Activated naive CD8-positive, alpha-beta T cell treated with anti-CD3 and anti-CD28 coated beads, Interleukin-2, amount 50 U/mL, for 16 hours (primary cell): ENCODE data around the gene SKAP2.

ENCODE experiments used
- DNase-seq: peaks from one replicate; pipeline ENCODE4 v3.0.0-alpha.2; 2020; ENCODE audit warnings: low read depth, low spot score

The SKAP2 gene

DNA sequence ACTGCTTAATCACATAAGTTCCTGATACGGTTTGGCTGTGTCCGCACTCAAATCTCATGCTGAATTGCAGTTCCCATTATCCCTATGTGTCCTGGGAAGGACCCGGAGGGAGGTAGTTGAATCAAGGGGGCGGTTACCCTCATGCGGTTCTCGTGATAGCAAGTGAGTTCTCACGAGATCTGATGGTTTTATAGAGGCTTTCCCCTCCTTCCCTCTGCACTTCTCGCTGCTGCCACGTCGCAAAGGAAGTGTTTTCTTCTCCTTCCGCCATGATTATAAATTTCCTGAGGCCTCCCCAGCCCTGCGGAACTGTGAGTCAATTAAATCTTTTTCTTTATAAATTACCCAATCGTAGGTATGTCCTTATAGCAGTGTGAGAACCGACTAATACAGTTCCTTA is 226.2 kb downstream of the SKAP2 start:
- no peak for DNase-seq

DNA sequence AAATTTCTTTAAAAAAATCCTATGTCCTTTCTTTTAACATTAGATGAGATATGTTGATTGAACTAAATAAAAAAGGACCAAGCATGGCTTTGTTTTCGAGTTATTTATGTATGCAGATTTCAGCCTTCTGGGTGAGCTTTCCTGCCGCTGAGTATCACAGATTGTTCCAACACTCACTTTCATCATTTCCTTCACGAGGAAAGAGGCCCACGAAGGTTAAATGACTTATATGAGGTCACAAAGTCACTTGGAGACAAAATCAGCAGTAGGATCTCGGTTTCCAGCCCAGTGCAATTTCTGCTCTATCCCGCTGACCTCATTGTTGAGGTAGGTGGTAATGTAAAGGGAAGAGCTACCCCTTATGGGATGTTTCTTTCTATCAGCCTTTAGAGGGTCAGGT is 226.8 kb downstream of the SKAP2 start:
- DNase-seq: no peak

DNA sequence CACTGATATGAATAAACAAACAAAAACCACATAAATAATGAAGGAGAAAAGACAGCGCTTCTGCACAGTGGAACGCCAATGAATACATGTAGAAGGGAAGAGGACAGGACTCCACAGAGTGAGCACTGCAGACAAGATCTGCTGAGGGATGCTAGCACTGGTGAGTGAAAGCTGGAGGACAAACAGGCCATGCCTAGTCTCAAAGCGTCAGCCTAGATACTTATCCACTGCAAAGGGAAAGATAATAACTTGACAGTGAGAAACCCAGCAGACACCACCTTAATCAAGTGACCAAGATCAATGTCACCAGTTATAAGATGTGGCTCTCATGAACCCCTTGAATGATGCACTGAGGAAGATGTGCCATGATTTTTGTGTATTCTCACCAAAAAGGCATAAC is 227.6 kb downstream of the SKAP2 start:
- no peak for DNase-seq

DNA sequence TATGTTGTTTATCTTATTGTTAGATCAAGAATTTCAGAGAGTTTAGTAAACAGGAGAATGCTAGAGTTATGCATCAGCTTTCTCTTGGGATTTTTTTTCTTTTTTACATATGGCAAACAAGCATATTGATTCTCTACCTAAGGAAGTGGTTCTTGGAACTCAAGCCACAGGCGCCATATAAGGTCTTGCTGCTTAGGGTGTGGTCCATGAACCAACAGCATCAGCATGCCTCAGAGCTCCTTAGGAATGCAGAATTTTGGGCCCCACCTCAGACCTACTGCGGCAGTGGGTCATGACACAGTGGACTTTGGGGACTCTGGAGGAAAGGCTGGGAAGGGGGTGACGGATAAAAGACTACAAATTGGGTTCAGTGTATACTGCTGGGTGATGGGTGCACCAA is 230.8 kb downstream of the SKAP2 start:
- DNase-seq: no peak

GRCh38 chr7:26631601-26632000 is 232.8 kb downstream of the SKAP2 start:
- DNase-seq: no peak

- DNase-seq: no peak
These were observed 233.3 kb downstream of the SKAP2 start for GRCh38 chr7:26630941-26631580.

GRCh38 chr7:26630361-26630760 is 234.0 kb downstream of the SKAP2 start:
- DNase-seq: no peak

DNA sequence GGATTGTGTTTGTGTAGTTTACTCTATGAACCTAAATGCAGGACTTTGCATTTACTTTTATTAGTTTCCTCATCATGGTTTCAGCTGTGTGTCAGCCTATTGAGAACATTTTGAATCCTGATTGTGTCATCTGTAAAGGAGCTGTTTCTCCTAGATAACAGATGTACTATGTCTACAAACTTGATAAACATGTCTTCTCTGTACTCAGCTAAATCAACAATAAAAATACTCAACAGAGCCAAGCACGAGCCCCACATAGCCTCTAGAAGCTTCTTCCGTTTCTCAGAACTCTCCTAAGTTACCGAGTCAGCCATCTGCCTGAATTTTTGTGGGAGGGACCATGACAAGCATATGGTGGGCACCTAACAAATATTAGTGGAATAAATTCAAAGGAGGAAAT is 234.7 kb downstream of the SKAP2 start:
- no peak for DNase-seq

DNA sequence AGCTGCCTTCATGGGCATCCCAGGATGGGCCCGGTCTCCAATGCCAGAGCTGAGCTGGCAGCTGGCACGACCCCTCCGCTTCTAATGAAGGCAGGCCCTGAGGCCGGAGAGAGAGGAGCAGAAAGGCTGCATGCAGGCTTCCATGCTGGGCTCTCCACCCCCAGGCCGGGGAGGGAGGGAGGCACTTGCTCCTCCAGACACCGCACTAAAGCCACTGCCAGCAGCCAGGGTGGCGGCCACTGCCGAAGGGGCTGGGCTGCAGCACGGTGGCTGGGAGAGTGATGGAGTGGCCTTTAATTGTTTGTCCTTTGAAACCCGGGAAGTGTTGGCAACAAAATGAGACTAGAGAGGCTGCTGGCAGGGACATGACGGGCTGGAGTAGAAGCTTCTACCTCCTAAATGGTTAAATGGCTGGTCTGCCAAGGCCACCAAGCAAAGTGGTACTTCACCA is 236.5 kb downstream of the SKAP2 start:
- DNase-seq: no peak

DNA sequence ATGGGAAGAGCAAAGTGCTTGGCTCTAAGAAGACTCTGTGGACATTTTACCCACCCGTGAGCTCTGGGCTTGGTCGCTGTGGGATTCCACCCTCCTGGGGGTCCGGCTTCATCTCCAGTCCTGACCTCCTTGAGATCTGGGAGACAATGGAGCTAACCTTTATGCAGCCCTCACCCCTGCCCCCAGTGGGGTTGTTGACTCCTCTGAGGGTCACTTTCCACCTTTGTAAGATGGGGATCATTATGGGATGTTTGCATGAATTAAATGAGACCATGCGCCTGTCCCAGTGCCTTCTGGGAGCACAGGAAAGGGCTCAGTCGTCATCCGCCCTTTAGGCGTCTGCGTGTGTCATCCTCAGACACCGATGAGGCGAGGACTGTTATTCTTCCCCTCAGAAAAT is 237.2 kb downstream of the SKAP2 start:
- no peak for DNase-seq

- no peak for DNase-seq
These were observed 237.7 kb downstream of the SKAP2 start for GRCh38 chr7:26626687-26627086.

DNA sequence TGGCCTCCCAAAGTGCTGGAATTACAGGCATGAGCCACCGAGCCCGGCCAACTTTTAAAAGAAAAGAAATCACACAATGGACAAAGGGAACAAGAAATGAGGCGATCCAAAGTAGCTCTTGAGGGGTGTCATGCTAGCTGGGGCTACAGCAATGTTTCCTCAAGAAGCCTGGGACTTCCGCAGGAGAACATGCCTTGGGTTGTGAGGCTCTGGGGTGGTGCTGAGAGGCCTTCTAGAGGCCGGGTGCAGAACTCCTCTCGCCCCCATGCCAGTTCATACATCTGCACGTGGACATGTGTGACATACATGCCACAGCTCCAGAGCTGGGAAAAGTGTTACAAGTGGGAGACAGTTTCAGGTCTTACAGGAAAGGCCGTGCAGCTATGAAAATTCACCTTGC is 238.2 kb downstream of the SKAP2 start:
- DNase-seq: no peak

- no peak for DNase-seq
These were observed 239.1 kb downstream of the SKAP2 start for GRCh38 chr7:26625286-26625685.

DNA sequence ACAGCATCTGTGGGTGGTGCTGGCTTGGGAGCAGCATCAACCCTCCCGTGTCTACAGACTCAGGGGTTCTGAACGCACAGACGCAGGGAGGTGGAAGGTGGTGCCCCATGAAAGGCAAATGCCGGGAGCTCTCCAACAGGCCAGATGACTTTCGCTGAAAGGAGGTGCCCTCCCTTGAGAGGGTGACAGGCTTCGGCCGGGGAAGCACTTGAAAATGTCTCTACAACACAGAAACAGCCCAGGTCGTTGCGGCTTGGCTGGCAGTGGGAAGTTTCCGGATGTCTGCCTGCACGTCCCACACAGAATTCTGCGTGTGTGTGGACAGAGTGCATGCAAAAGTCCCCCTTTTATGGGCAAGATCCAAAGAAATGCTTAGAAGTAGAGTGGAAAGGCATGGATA is 239.6 kb downstream of the SKAP2 start:
- no peak for DNase-seq

GRCh38 chr7:26624431-26624830 is 240.0 kb downstream of the SKAP2 start:
- no peak for DNase-seq

DNA sequence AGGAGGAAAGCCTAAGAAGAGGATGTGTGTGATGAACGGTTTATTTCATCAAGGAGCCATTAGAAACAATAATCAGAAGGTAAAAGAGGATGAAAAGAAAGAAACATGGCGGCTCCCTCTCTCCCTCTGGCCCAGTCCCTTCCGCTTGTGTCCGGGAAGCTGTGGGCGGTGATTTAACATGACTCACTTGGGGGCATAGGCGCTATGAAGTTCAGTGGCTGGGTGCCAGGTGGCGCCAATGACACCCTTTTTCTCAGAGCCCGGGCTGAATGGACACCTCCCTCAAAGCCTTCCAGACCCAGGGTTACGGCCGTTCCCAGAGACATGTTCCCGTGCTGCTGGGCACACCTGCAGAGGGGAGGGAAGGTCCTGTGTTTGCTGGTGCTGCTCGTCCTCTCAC is 244.0 kb downstream of the SKAP2 start:
- no peak for DNase-seq

GRCh38 chr7:26619348-26619984 is 244.9 kb downstream of the SKAP2 start:
- no peak for DNase-seq

- DNase-seq: no peak
These were observed 245.5 kb downstream of the SKAP2 start for GRCh38 chr7:26618898-26619297.

- DNase-seq: no peak
These were observed 245.9 kb downstream of the SKAP2 start for GRCh38 chr7:26618449-26618848.
